HepG2 (cell line): ENCODE data around the gene PEA15. TPM values are rescaled to one million over a fixed set of nuclear protein-coding genes. Genes with fewer than 3 reads are reported as not detected.

Source experiments
- ATAC-seq: fragments of 200-7000 bp; cut with Tn5 transposase; 3 replicates; pipeline ENCODE4 v1.9.1; 2020; ENCODE audit warnings: mild to moderate bottlenecking, moderate library complexity
- BruUV-seq: library from RNA; stranded (reverse); fragments of 400-500 nt; replicated peaks from 2 replicates; lab custom pipeline; 2021; lab: Mats Ljungman, UMichigan
- CTCF ChIA-PET: fragments of 300-600 bp; formaldehyde crosslinking; extraction: SDS; loops from one replicate; lab custom pipeline; 2021; ENCODE audit warnings: low total read pairs, inconsistent platforms, low intra/inter-chr PET ratio; lab: Yijun Ruan, JAX
- POLR2A ChIA-PET: fragments of 350-600 bp; sonication (Branson Sonifier 250); formaldehyde crosslinking; loops from one replicate; lab custom pipeline; 2020; ENCODE audit warnings: antibody characterized with exemption, inconsistent platforms; lab: Yijun Ruan, JAX
- DNase-seq: peaks from one replicate; pipeline ENCODE4 v3.0.0-alpha.2; 2015; ENCODE audit warnings: low spot score
- FAIRE-seq: peaks from 3 replicates; lab custom pipeline; 2011; peaks lifted over from hg19 to GRCh38; lab: Jason Lieb, UNC
- H2AFZ ChIP-seq: one replicate; pipeline ENCODE4 v1.6.1; 2011; ENCODE audit warnings: low read length, inconsistent platforms
- H3K27ac ChIP-seq: fragments of 300-600 bp; 3 replicates; pipeline ENCODE4 v1.8.0; 2011; ENCODE audit warnings: mixed run types, mild to moderate bottlenecking, mixed read lengths, low read length, inconsistent platforms; ENCODE audit not compliant: insufficient read depth; ENCODE audit errors: extremely low read length
- H3K27me3 ChIP-seq, 2 experiments: fragments of 200-600 bp in 1 of 2; 2 replicates in 1 of 2; 3 replicates in 1 of 2; pipeline versions ENCODE4 v1.6.0 to v1.8.0; 2011; ENCODE audit warnings: low read length in 2 of 2, mild to moderate bottlenecking in 2 of 2, moderate library complexity in 2 of 2, inconsistent platforms in 1 of 2; ENCODE audit not compliant: insufficient read depth in 2 of 2, control insufficient read depth in 1 of 2
- H3K36me3 ChIP-seq, 2 experiments: fragments of 200-600 bp in 1 of 2; replicated peaks in 1 of 2; 2 replicates in 1 of 2; 3 replicates in 1 of 2; pipeline versions ENCODE4 v1.5.1 to v1.8.0; 2011; ENCODE audit warnings: low read length in 2 of 2, inconsistent platforms in 1 of 2; ENCODE audit not compliant: insufficient read depth in 2 of 2, control insufficient read depth in 1 of 2
- H3K4me1 ChIP-seq: 2 replicates; pipeline ENCODE4 v1.5.1; 2012; ENCODE audit warnings: low read length, inconsistent platforms; ENCODE audit not compliant: insufficient read depth
- H3K4me2 ChIP-seq: 2 replicates; pipeline ENCODE4 v1.6.0; 2011; ENCODE audit warnings: low read depth, low read length, inconsistent platforms
- H3K4me3 ChIP-seq, 3 experiments: fragments of 200-600 bp in 1 of 3; sonication (generic), shearing (Covaris generic) in 1 of 3; replicated peaks in 1 of 3; 2 replicates each; pipeline ENCODE4 v1.5.1; 2011 to 2016; ENCODE audit warnings: low read length in 3 of 3, inconsistent platforms in 2 of 3, low read depth in 2 of 3, mild to moderate bottlenecking in 2 of 3, control low read depth in 1 of 3, mixed read lengths in 1 of 3; ENCODE audit not compliant: insufficient read depth in 1 of 3
- H3K79me2 ChIP-seq: one replicate; pipeline ENCODE4 v1.6.1; 2011; ENCODE audit warnings: low read length, inconsistent platforms; ENCODE audit not compliant: insufficient read depth
- H3K9ac ChIP-seq: 2 replicates; pipeline ENCODE4 v1.6.0; 2011; ENCODE audit warnings: mild to moderate bottlenecking, low read depth, low read length, inconsistent platforms; ENCODE audit not compliant: insufficient read depth
- H3K9me3 ChIP-seq: 2 replicates; pipeline ENCODE4 v1.5.1; 2012; ENCODE audit warnings: mild to moderate bottlenecking, low read length
- H4K20me1 ChIP-seq: 2 replicates; pipeline ENCODE4 v1.6.0; 2011; ENCODE audit warnings: inconsistent platforms, mild to moderate bottlenecking, low read length, moderate library complexity; ENCODE audit not compliant: insufficient read depth
- ASH2L ChIP-seq: fragments of 300-600, 200-600 bp; sonication (generic); IDR thresholded peaks from 2 replicates; pipeline ENCODE4 v1.7.0; 2017; ENCODE audit warnings: low read depth, mild to moderate bottlenecking, moderate library complexity, mixed read lengths, low read length; ENCODE audit not compliant: insufficient read length
- BRD4 ChIP-seq: sonication (generic); formaldehyde crosslinking; IDR thresholded peaks from 2 replicates; pipeline ENCODE4 v1.4.0; 2020; ENCODE audit warnings: missing genetic modification reagents
- YEATS2 ChIP-seq: sonication (generic); formaldehyde crosslinking; IDR thresholded peaks from 2 replicates; pipeline ENCODE4 v1.4.0; 2020; ENCODE audit warnings: missing genetic modification reagents, borderline replicate concordance
- WGBS: methylation state at CpG from one replicate; pipeline ENCODE4 v1.1.6; 2017; ENCODE audit warnings: low lambda C conversion rate; 5-methylcytosine and 5-hydroxymethylcytosine counted together
- in situ Hi-C: cut with HindIII; loops from 2 replicates; pipeline ENCODE4 v1.10.0; 2017; ENCODE audit warnings: low pct_unique_long_range_greater_than_20kb; ENCODE audit not compliant: extremely low pct_ligation_motif_present
- intact Hi-C: fragments of 100-400 bp; cut with micrococcal nuclease; formaldehyde crosslinking; loops from one replicate; pipeline ENCODE4 v1.10.0; 2022; ENCODE audit not compliant: unreplicated experiment
- polyA plus RNA-seq, 8 experiments: library from polyadenylated mRNA; depleted of rRNA in 3 of 8; stranded (reverse) in 7 of 8; unstranded in 1 of 8; fragments of >200 nt; fragmentation: Illumina TruSeq in 4 of 8; extraction: Trizol in 4 of 8; gene quantifications; 2 replicates each; pipeline versions ENCODE4 v1.2.1 to v1.2.3, GENCODE V29; 2011 to 2016; ENCODE audit warnings: low read depth in 4 of 8, missing spikeins in 1 of 8, mixed read lengths in 1 of 8; ENCODE audit not compliant: insufficient read depth in 1 of 8
- total RNA-seq, 5 experiments: library from RNA; depleted of rRNA; stranded (reverse); fragments of >200 nt; fragmentation: Illumina TruSeq; extraction: Trizol; gene quantifications; 2 replicates each; pipeline ENCODE4 v1.2.3, GENCODE V29; 2016; ENCODE audit warnings: low read depth in 1 of 5
- TF ChIP-seq, protein P1 (sequence below): sonication (generic); formaldehyde crosslinking; IDR thresholded peaks from 2 replicates; pipeline ENCODE4 v1.5.0; 2020; ENCODE audit warnings: missing genetic modification reagents, mild to moderate bottlenecking, borderline replicate concordance

The PEA15 gene
- total and polyA plus RNA-seq, 2 of the 13 experiments (the other 11 are each of a cell fraction or from before 2014, with no cell fraction given): 12.1 to 35.2 TPM

DNA sequence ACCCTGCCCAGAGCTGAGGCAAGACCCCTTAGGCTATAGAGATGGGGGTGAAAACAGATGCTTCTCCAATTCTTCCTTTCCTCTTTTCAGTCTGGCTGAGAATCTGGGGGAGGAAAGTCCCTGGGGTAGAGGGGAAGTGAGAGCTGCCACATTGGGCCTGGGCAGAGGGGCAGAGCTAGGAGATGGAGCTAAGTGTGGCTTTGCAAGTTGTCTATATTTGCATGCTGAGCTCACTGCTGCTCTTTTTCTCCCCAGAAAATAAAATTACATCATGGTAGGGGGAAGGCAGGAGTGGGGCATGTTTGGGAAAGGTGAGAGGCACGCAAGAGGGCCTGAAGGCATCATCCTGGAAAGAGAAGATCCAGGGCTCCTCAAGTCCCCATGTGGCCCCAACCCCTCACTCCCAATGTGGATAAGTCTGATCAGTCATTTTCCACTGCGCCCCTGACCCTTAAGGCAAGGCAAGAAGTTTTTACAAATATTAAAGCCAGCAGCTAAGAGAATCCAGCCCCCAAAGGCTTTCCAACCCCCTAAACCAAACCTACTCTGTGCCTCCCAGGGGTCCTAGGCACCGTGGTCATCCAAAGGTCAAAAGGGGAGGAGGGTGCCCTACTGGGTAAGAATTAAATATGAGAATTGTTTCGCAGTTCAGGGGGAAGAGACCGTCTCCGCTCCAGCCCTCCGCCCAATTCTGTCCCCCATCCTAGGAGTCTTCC lies 500 bp upstream of the PEA15 start:
- no peaks in the 10 kb centered on the region; a peak in 1 of 5 replicates for H3K36me3 ChIP-seq
- no peaks in the 10 kb centered on the region for H4K20me1 ChIP-seq
- H3K4me2 ChIP-seq: peak overlapping the region; percentile 70
- in situ Hi-C loops: no loop called here
- peak overlapping the region; percentile 31 for H2AFZ ChIP-seq
- peaks cover 2% of the 10 kb centered on the region for H3K79me2 ChIP-seq
- CTCF ChIA-PET: no interaction called here
- peaks cover 0 to 1% of the 10 kb centered on the region in 2 experiments; a peak in 2 of 5 replicates for H3K27me3 ChIP-seq
- BruUV-seq: no TSS peak
- DNase-seq (no peak), ATAC-seq (peak; percentile 32), FAIRE-seq (no peak)
- H3K9ac ChIP-seq: no peak overlapping the region; the same call in 1 of the 2 replicates
- no peaks in the 10 kb centered on the region for H3K9me3 ChIP-seq
- POLR2A ChIA-PET: interaction anchor here (1.2 to 1.7 kb wide), 2 partner anchors 11 to 57 kb away, joined by 4 read pairs; partner anchors contain the start of gene DCAF8
- H3K4me3 ChIP-seq: peak overlapping the region in 2 of 3 experiments; percentile 39 to 60; a peak in 4 of 6 replicates
- intact Hi-C loops: no loop called here
- no peak overlapping the region for H3K27ac ChIP-seq
- TF ChIP-seq, protein P1, sequence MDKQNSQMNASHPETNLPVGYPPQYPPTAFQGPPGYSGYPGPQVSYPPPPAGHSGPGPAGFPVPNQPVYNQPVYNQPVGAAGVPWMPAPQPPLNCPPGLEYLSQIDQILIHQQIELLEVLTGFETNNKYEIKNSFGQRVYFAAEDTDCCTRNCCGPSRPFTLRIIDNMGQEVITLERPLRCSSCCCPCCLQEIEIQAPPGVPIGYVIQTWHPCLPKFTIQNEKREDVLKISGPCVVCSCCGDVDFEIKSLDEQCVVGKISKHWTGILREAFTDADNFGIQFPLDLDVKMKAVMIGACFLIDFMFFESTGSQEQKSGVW (CRISPR knock-in tag): no peak
- TF ChIP-seq ASH2L: peak; percentile 3
- TF ChIP-seq, all 625 proteins: peak for 1
- 21% methylated on average over 6 of the region's 7 CpGs for WGBS
- peaks cover 27% of the 10 kb centered on the region for H3K4me1 ChIP-seq

DNA sequence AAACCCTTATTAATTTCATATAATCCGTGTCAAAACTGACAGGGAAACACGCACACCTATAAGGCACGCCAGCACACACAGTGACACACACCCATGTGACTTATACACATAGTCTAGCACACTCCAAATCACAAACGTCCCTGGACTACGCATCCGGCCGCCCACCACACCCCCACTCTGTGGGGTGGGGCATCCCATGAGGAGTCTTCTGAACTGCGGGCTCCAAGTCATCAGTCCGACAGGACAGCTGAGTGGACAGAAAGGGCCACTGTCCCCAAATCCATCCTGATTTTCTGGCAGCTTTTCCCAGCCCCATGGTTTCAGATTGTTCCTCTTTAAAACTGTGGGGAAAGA lies 829 bp downstream of the PEA15 start:
- in situ Hi-C loops (no loop called here), intact Hi-C loops (no loop called here)
- no peak overlapping the region for H3K27ac ChIP-seq
- no TSS peak for BruUV-seq
- POLR2A ChIA-PET: no interaction called here
- CTCF ChIA-PET: no interaction called here
- peaks cover 2% of the 10 kb centered on the region for H3K79me2 ChIP-seq
- H3K4me3 ChIP-seq: peak overlapping the region; percentile 84 to 99 (median 86)
- peak overlapping the region; percentile 89 for H3K9ac ChIP-seq
- H4K20me1 ChIP-seq: no peaks in the 10 kb centered on the region
- ATAC-seq (peak; percentile 15), FAIRE-seq (no peak), DNase-seq (no peak)
- no peak overlapping the region for H2AFZ ChIP-seq
- H3K4me2 ChIP-seq: peak overlapping the region; percentile 93
- no peaks in the 10 kb centered on the region for H3K9me3 ChIP-seq
- WGBS: 49% methylated on average over 9 of the region's 9 CpGs
- peaks cover 32% of the 10 kb centered on the region for H3K4me1 ChIP-seq
- H3K27me3 ChIP-seq: no peaks in the 10 kb centered on the region
- TF ChIP-seq YEATS2 (CRISPR knock-in tag) (no peak), BRD4 (CRISPR knock-in tag) (0 out of 2 replicates have a peak, but pooled peaks have one; percentile 2)
- TF ChIP-seq, all 625 proteins: peak for 1
- H3K36me3 ChIP-seq: peaks cover 0 to 2% of the 10 kb centered on the region in 2 experiments; a peak in 2 of 5 replicates
